LNCAP (cell line): ENCODE measurements around the gene RARB.

Source experiments
- CTCF ChIP-seq: fragments of 450-650 bp; IDR thresholded peaks from 2 replicates; pipeline ENCODE4 v1.5.1; 2017; ENCODE audit warnings: mild to moderate bottlenecking

The RARB gene

GRCh38 chr3:25390605-25391004, 37.5 kb upstream of the RARB start:
- TF ChIP-seq CTCF = no peak

- no peak for TF ChIP-seq CTCF
These were observed 31.8 kb upstream of the RARB start for GRCh38 chr3:25396251-25396650.

- no peak for TF ChIP-seq CTCF
These were observed 31.4 kb upstream of the RARB start for GRCh38 chr3:25396686-25397085.

GRCh38 chr3:25397150-25397549, 30.9 kb upstream of the RARB start:
- no peak for TF ChIP-seq CTCF

- TF ChIP-seq CTCF = no peak
These were observed 27.5 kb upstream of the RARB start for GRCh38 chr3:25400587-25400986.

- TF ChIP-seq CTCF = no peak
These were observed 24.1 kb upstream of the RARB start for GRCh38 chr3:25403968-25404367.

- TF ChIP-seq CTCF = no peak
These were observed 23.5 kb upstream of the RARB start for GRCh38 chr3:25404569-25404968.

- no peak for TF ChIP-seq CTCF
These were observed 22.7 kb upstream of the RARB start for GRCh38 chr3:25405335-25405734.
